Measurements from ENCODE around the gene CP. TPM values are rescaled to one million over a fixed set of nuclear protein-coding genes. Genes with fewer than 3 reads are reported as not detected.

Gene CP
- total and polyA plus RNA-seq, 9 of the 15 experiments (the other 6 are each of a cell fraction or from before 2014, with no cell fraction given): 0.30 to 0.75 TPM; not detected in 7

DNA sequence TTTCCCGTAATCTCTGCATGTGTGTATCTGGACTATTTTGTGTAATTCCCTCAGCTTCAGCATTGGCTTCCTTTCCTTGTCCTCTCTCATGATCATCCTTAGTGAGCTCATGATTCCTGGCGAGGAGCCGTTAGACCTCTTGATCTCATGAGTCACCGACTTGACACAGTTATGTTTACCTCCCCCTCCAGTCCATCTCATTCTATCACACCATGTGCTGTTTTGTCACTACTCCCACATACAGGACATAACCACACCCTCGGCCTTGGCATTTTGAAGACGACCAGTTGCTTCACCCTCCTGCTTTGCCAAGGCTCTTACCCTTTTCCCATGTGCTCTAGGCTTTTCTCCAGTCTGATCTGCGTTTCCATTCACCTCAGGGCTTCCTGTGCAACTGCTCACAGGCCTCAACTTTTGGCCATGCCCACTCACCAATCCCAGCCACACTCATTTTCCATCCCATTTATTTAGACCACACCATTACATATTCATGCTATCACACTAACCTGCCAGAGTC is 41.5 kb downstream of the CP start (continued):
- TF ChIP-seq ZNF280B (CRISPR knock-in tag; IDR thresholded peaks at IDR 0.05) (no peak), NFIX (CRISPR knock-in tag; IDR thresholded peaks at IDR 0.05; ENCODE audit: low read depth) (no peak), ZNF444 (CRISPR knock-in tag; IDR thresholded peaks at IDR 0.05) (no peak), C11orf30 (IDR thresholded peaks at IDR 0.05; ENCODE audit: low read depth) (peak; percentile 17; the same call in 1 of the 2 replicates), TRIM24 (IDR thresholded peaks at IDR 0.05) (peak; percentile 72 to 84), HDAC3 (IDR thresholded peaks at IDR 0.05; ENCODE audit: borderline replicate concordance, partially characterized antibody) (peak; percentile 17), MECOM (CRISPR knock-in tag; IDR thresholded peaks at IDR 0.05) (no peak), CHD7 (IDR thresholded peaks at IDR 0.05; ENCODE audit: low read depth, low read length) (no peak), SRSF7 (optimal IDR thresholded peaks at IDR 0.05; ENCODE audit: low read depth, low read length) (no peak), ZNF507 (tag; conservative IDR thresholded peaks at IDR 0.05) (no peak), KAT2B (IDR thresholded peaks at IDR 0.05; ENCODE audit: low read depth, low read length) (no peak), KDM5B (IDR thresholded peaks at IDR 0.05; ENCODE audit: insufficient replicate concordance, low read depth, low read length) (no peak), GABPA (tag; conservative IDR thresholded peaks at IDR 0.05; ENCODE audit: low read depth) (no peak)
- TF ChIP-seq, protein P1, sequence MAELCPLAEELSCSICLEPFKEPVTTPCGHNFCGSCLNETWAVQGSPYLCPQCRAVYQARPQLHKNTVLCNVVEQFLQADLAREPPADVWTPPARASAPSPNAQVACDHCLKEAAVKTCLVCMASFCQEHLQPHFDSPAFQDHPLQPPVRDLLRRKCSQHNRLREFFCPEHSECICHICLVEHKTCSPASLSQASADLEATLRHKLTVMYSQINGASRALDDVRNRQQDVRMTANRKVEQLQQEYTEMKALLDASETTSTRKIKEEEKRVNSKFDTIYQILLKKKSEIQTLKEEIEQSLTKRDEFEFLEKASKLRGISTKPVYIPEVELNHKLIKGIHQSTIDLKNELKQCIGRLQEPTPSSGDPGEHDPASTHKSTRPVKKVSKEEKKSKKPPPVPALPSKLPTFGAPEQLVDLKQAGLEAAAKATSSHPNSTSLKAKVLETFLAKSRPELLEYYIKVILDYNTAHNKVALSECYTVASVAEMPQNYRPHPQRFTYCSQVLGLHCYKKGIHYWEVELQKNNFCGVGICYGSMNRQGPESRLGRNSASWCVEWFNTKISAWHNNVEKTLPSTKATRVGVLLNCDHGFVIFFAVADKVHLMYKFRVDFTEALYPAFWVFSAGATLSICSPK (IDR thresholded peaks at IDR 0.05; ENCODE audit: borderline replicate concordance): no peak
